Measurements from ENCODE around the gene NFAM1. TPM values are rescaled to one million over a fixed set of nuclear protein-coding genes. Genes with fewer than 3 reads are reported as not detected.

NFAM1 gene
- total RNA-seq, 1 experiment from 2014 or later, result 0.12 TPM

- intact Hi-C loops (cut with micrococcal nuclease), result no loop called here
- Histone ChIP-seq H3K79me2 (ENCODE audit: insufficient read depth, low read length) (peaks cover 23% of the 10 kb centered on the region; the same call in 1 of the 2 replicates), H3K36me3 (ENCODE audit: control insufficient read depth in 1 of 2, insufficient read depth in 2 of 2, low read length in 2 of 2) (0 out of 4 replicates have a peak, but pooled peaks cover 0 to 2% of the 10 kb centered on the region in 2 experiments), H3K4me2 (ENCODE audit: low read length) (no peak overlapping the region), H3K9ac (ENCODE audit: low read length) (no peak overlapping the region), H3K4me3 (replicated peaks in 1 of 2; ENCODE audit: low read depth in 1 of 2, low read length in 2 of 2) (no peak overlapping the region), H3K9me3 (ENCODE audit: control insufficient read depth in 1 of 2, insufficient read depth in 1 of 2, low read depth in 1 of 2, low read length in 2 of 2) (no peaks in the 10 kb centered on the region), H3K27me3 (ENCODE audit: insufficient read depth, low read length) (no peaks in the 10 kb centered on the region), H4K20me1 (ENCODE audit: insufficient read depth) (no peaks in the 10 kb centered on the region), H3K9me2 (ENCODE audit: insufficient read depth) (no peaks in the 10 kb centered on the region), H3K4me1 (ENCODE audit: control insufficient read depth in 1 of 2, insufficient read depth in 2 of 2, low read length in 2 of 2) (peaks cover 13 to 24% of the 10 kb centered on the region in 2 experiments), H3K27ac (ENCODE audit: low read depth, low read length) (no peak overlapping the region), H2AFZ (ENCODE audit: low read depth, low read length, poor library complexity, severe bottlenecking) (no peak overlapping the region)
- CTCF ChIA-PET, result no interaction called here
- BruUV-seq (replicated peaks), result no TSS peak
- TF ChIP-seq, protein P1, sequence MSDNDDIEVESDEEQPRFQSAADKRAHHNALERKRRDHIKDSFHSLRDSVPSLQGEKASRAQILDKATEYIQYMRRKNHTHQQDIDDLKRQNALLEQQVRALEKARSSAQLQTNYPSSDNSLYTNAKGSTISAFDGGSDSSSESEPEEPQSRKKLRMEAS (IDR thresholded peaks at IDR 0.05), result no peak
- TF ChIP-seq SRF (IDR thresholded peaks at IDR 0.05; ENCODE audit: low read depth), result no peak
- TF ChIP-seq EZH2phosphoT487 (IDR thresholded peaks at IDR 0.05; ENCODE audit: borderline replicate concordance), result no peak
- TF ChIP-seq CTCF (IDR thresholded peaks at IDR 0.05 in 2 of 3, conservative IDR thresholded peaks at IDR 0.05 in 1 of 3; ENCODE audit: borderline replicate concordance in 1 of 3, insufficient read depth in 1 of 3, low read depth in 2 of 3, low read length in 2 of 3), result no peak
- TF ChIP-seq SIN3A (IDR thresholded peaks at IDR 0.05; ENCODE audit: low read depth), result no peak
- no peak for TF ChIP-seq POLR2A (IDR thresholded peaks at IDR 0.05; ENCODE audit: borderline replicate concordance, extremely low read depth, insufficient read depth, insufficient read length)
- TF ChIP-seq EZH2 (IDR thresholded peaks at IDR 0.05), result no peak
- TF ChIP-seq POLR2AphosphoS5 (IDR thresholded peaks at IDR 0.05; ENCODE audit: low read depth, low read length), result no peak
- RAD21 ChIA-PET (ENCODE audit: low non-redundant PET in 1 of 2, low total read pairs in 2 of 2, uncharacterized antibody in 2 of 2, unreplicated experiment in 2 of 2), result interaction anchor here in 1 of 2 experiments (0.7 kb wide), 1 partner anchor 96 kb away, joined by 5 read pairs; no protein-coding TSS in a partner anchor
- POLR2A ChIA-PET, result interaction anchor here (1.0 kb wide), 1 partner anchor 21 kb away, joined by 3 read pairs; no protein-coding TSS in a partner anchor
- DNase-seq (ENCODE audit: low read depth, low spot score) (no peak), ATAC-seq (no peak)
These were observed 66.1 kb downstream of the NFAM1 start for GRCh38 chr22:42365942-42366695.
